Activated naive CD4-positive, alpha-beta T cell treated with anti-CD3 and anti-CD28 coated beads, Interleukin-2, amount 50 U/mL, for 24 hours (primary cell): ENCODE data around the gene MYO1B.

Experiments
- H3K27ac Mint-ChIP-seq: one replicate; pipeline ENCODE4 v1.8.0; 2021; ENCODE audit warnings: mild to moderate bottlenecking, mixed read lengths
- H3K27me3 Mint-ChIP-seq: one replicate; pipeline ENCODE4 v1.8.0; 2021; ENCODE audit warnings: mixed read lengths
- H3K36me3 Mint-ChIP-seq: one replicate; pipeline ENCODE4 v1.8.0; 2021; ENCODE audit warnings: mixed read lengths
- H3K4me1 Mint-ChIP-seq: one replicate; pipeline ENCODE4 v1.8.0; 2021; ENCODE audit warnings: mixed read lengths
- H3K4me3 Mint-ChIP-seq: one replicate; pipeline ENCODE4 v1.8.0; 2021; ENCODE audit warnings: mild to moderate bottlenecking, mixed read lengths
- H3K9me3 Mint-ChIP-seq: one replicate; pipeline ENCODE4 v1.8.0; 2021; ENCODE audit warnings: mixed read lengths

Gene MYO1B

GRCh38 chr2:191362841-191363240, 117.6 kb downstream of the MYO1B start:
- H3K4me1 Mint-ChIP-seq = no peaks in the 10 kb centered on the region
- H3K9me3 Mint-ChIP-seq = no peaks in the 10 kb centered on the region
- peaks cover 3% of the 10 kb centered on the region for H3K27me3 Mint-ChIP-seq
- no peak overlapping the region for H3K27ac Mint-ChIP-seq
- H3K36me3 Mint-ChIP-seq = no peaks in the 10 kb centered on the region
- no peak overlapping the region for H3K4me3 Mint-ChIP-seq

GRCh38 chr2:191363267-191363666, 118.1 kb downstream of the MYO1B start:
- peaks cover 3% of the 10 kb centered on the region for H3K27me3 Mint-ChIP-seq
- H3K4me1 Mint-ChIP-seq = no peaks in the 10 kb centered on the region
- H3K36me3 Mint-ChIP-seq = no peaks in the 10 kb centered on the region
- no peaks in the 10 kb centered on the region for H3K9me3 Mint-ChIP-seq
- H3K27ac Mint-ChIP-seq = no peak overlapping the region
- no peak overlapping the region for H3K4me3 Mint-ChIP-seq

GRCh38 chr2:191365089-191365488, 119.9 kb downstream of the MYO1B start:
- H3K36me3 Mint-ChIP-seq = no peaks in the 10 kb centered on the region
- no peaks in the 10 kb centered on the region for H3K4me1 Mint-ChIP-seq
- H3K27me3 Mint-ChIP-seq = no peaks in the 10 kb centered on the region
- H3K27ac Mint-ChIP-seq = no peak overlapping the region
- H3K9me3 Mint-ChIP-seq = no peaks in the 10 kb centered on the region
- no peak overlapping the region for H3K4me3 Mint-ChIP-seq

GRCh38 chr2:191366199-191366598, 121.0 kb downstream of the MYO1B start:
- no peaks in the 10 kb centered on the region for H3K9me3 Mint-ChIP-seq

GRCh38 chr2:191369034-191369433, 123.8 kb downstream of the MYO1B start:
- H3K27ac Mint-ChIP-seq = peak overlapping the region; percentile 19
- no peaks in the 10 kb centered on the region for H3K27me3 Mint-ChIP-seq
- H3K36me3 Mint-ChIP-seq = no peaks in the 10 kb centered on the region
- no peaks in the 10 kb centered on the region for H3K4me1 Mint-ChIP-seq
- no peak overlapping the region for H3K4me3 Mint-ChIP-seq
- no peaks in the 10 kb centered on the region for H3K9me3 Mint-ChIP-seq

More at GRCh38 chr2:191366199-191366598, 121.0 kb downstream of the MYO1B start:
- no peaks in the 10 kb centered on the region for H3K4me1 Mint-ChIP-seq
- H3K36me3 Mint-ChIP-seq = no peaks in the 10 kb centered on the region
- H3K27ac Mint-ChIP-seq = no peak overlapping the region
- no peaks in the 10 kb centered on the region for H3K27me3 Mint-ChIP-seq
- no peak overlapping the region for H3K4me3 Mint-ChIP-seq

GRCh38 chr2:191374366-191374765, 129.2 kb downstream of the MYO1B start:
- Mint-ChIP-seq H3K36me3 (no peaks in the 10 kb centered on the region), H3K9me3 (no peaks in the 10 kb centered on the region), H3K4me1 (peaks cover 10% of the 10 kb centered on the region), H3K4me3 (no peak overlapping the region), H3K27ac (no peak overlapping the region), H3K27me3 (peaks cover 2% of the 10 kb centered on the region)

GRCh38 chr2:191374939-191375338, 129.7 kb downstream of the MYO1B start:
- Mint-ChIP-seq H3K27me3 (peaks cover 2% of the 10 kb centered on the region), H3K4me1 (peaks cover 10% of the 10 kb centered on the region), H3K36me3 (no peaks in the 10 kb centered on the region), H3K27ac (no peak overlapping the region), H3K9me3 (no peaks in the 10 kb centered on the region), H3K4me3 (no peak overlapping the region)

GRCh38 chr2:191376981-191377629, 131.9 kb downstream of the MYO1B start:
- H3K4me3 Mint-ChIP-seq = no peak overlapping the region
- no peaks in the 10 kb centered on the region for H3K9me3 Mint-ChIP-seq
- H3K27me3 Mint-ChIP-seq = peaks cover 2% of the 10 kb centered on the region
- H3K27ac Mint-ChIP-seq = no peak overlapping the region
- peaks cover 10% of the 10 kb centered on the region for H3K4me1 Mint-ChIP-seq
- no peaks in the 10 kb centered on the region for H3K36me3 Mint-ChIP-seq

GRCh38 chr2:191379375-191379774, 134.2 kb downstream of the MYO1B start:
- Mint-ChIP-seq H3K27ac (no peak overlapping the region), H3K4me3 (no peak overlapping the region), H3K4me1 (peaks cover 10% of the 10 kb centered on the region)

GRCh38 chr2:191382801-191383200, 137.6 kb downstream of the MYO1B start:
- Mint-ChIP-seq H3K27ac (no peak overlapping the region), H3K36me3 (peaks cover 1% of the 10 kb centered on the region), H3K4me3 (no peak overlapping the region), H3K9me3 (no peaks in the 10 kb centered on the region), H3K27me3 (no peaks in the 10 kb centered on the region), H3K4me1 (peaks cover 1% of the 10 kb centered on the region)

More at GRCh38 chr2:191379375-191379774, 134.2 kb downstream of the MYO1B start:
- Mint-ChIP-seq H3K27me3 (peaks cover 1% of the 10 kb centered on the region), H3K36me3 (no peaks in the 10 kb centered on the region), H3K9me3 (no peaks in the 10 kb centered on the region)

GRCh38 chr2:191383486-191383885, 138.3 kb downstream of the MYO1B start:
- Mint-ChIP-seq H3K9me3 (no peaks in the 10 kb centered on the region), H3K4me3 (no peak overlapping the region), H3K27me3 (no peaks in the 10 kb centered on the region), H3K36me3 (peaks cover 3% of the 10 kb centered on the region), H3K27ac (no peak overlapping the region), H3K4me1 (no peaks in the 10 kb centered on the region)

GRCh38 chr2:191384829-191385228, 139.6 kb downstream of the MYO1B start:
- H3K4me1 Mint-ChIP-seq = no peaks in the 10 kb centered on the region
- H3K9me3 Mint-ChIP-seq = no peaks in the 10 kb centered on the region
- H3K27me3 Mint-ChIP-seq = no peaks in the 10 kb centered on the region
- H3K27ac Mint-ChIP-seq = no peak overlapping the region
- H3K36me3 Mint-ChIP-seq = peaks cover 3% of the 10 kb centered on the region
- no peak overlapping the region for H3K4me3 Mint-ChIP-seq

GRCh38 chr2:191385416-191386160, 140.4 kb downstream of the MYO1B start:
- Mint-ChIP-seq H3K4me1 (no peaks in the 10 kb centered on the region), H3K9me3 (no peaks in the 10 kb centered on the region), H3K4me3 (no peak overlapping the region), H3K27me3 (no peaks in the 10 kb centered on the region), H3K27ac (no peak overlapping the region), H3K36me3 (peaks cover 3% of the 10 kb centered on the region)

GRCh38 chr2:191386938-191387536, 141.8 kb downstream of the MYO1B start:
- peaks cover 3% of the 10 kb centered on the region for H3K36me3 Mint-ChIP-seq
- no peak overlapping the region for H3K4me3 Mint-ChIP-seq
- H3K27me3 Mint-ChIP-seq = no peaks in the 10 kb centered on the region
- no peak overlapping the region for H3K27ac Mint-ChIP-seq
- no peaks in the 10 kb centered on the region for H3K4me1 Mint-ChIP-seq
- no peaks in the 10 kb centered on the region for H3K9me3 Mint-ChIP-seq

GRCh38 chr2:191389288-191389687, 144.1 kb downstream of the MYO1B start:
- Mint-ChIP-seq H3K4me1 (no peaks in the 10 kb centered on the region), H3K36me3 (peaks cover 3% of the 10 kb centered on the region), H3K27ac (no peak overlapping the region), H3K27me3 (no peaks in the 10 kb centered on the region), H3K9me3 (no peaks in the 10 kb centered on the region), H3K4me3 (no peak overlapping the region)

GRCh38 chr2:191391171-191391570, 146.0 kb downstream of the MYO1B start:
- Mint-ChIP-seq H3K9me3 (no peaks in the 10 kb centered on the region), H3K27me3 (no peaks in the 10 kb centered on the region), H3K36me3 (peaks cover 3% of the 10 kb centered on the region)

More at GRCh38 chr2:191391171-191391570, 146.0 kb downstream of the MYO1B start:
- no peak overlapping the region for H3K4me3 Mint-ChIP-seq
- H3K27ac Mint-ChIP-seq = no peak overlapping the region
- no peaks in the 10 kb centered on the region for H3K4me1 Mint-ChIP-seq
